GM12892 (cell line): Measurements from ENCODE around the gene KRTAP5-6.

Experiments
- POLR2A ChIP-seq: IDR thresholded peaks from 2 replicates; pipeline ENCODE4 v1.6.1; 2011; ENCODE audit warnings: low read depth, low read length, control low read depth
- POLR2AphosphoS5 ChIP-seq: IDR thresholded peaks from 2 replicates; pipeline ENCODE4 v1.6.1; 2011; ENCODE audit warnings: low read depth, low read length, control low read depth
- TAF1 ChIP-seq: IDR thresholded peaks from 2 replicates; pipeline ENCODE4 v1.6.1; 2011; ENCODE audit warnings: low read depth, mild to moderate bottlenecking, control low read depth, low read length, borderline replicate concordance

GRCh38 chr11:1653541-1654387, 43.2 kb upstream of the KRTAP5-6 start:
- TF ChIP-seq TAF1 (no peak), POLR2A (no peak), POLR2AphosphoS5 (no peak)
